Liver (tissue), 9 donors: ENCODE measurements around the gene RFX4. TPM values are rescaled to one million over a fixed set of nuclear protein-coding genes. Genes with fewer than 3 reads are reported as not detected.

Source experiments
- DNase-seq: peaks from one replicate; pipeline ENCODE4 v3.0.0-alpha.2; 2017; ENCODE audit warnings: low spot score
- H3K27ac ChIP-seq, 2 donors: one replicate each; pipeline ENCODE4 v1.7.0; 2013; ENCODE audit warnings: inconsistent platforms in 2 of 2, low read length in 2 of 2, control low read depth in 1 of 2, low read depth in 1 of 2, mild to moderate bottlenecking in 1 of 2
- H3K27me3 ChIP-seq, 4 donors: one replicate each; pipeline versions ENCODE4 v1.6.1 to v1.7.0; 2013; ENCODE audit warnings: low read length in 3 of 4, inconsistent platforms in 1 of 4, mild to moderate bottlenecking in 1 of 4, moderate library complexity in 1 of 4; ENCODE audit not compliant: control insufficient read depth in 4 of 4, insufficient read depth in 4 of 4
- H3K36me3 ChIP-seq, 4 donors: one replicate each; pipeline versions ENCODE4 v1.6.1 to v1.7.0; 2013; ENCODE audit warnings: low read length in 3 of 4, mild to moderate bottlenecking in 3 of 4, low read depth in 1 of 4, moderate library complexity in 1 of 4; ENCODE audit not compliant: control insufficient read depth in 4 of 4, insufficient read depth in 3 of 4
- H3K4me1 ChIP-seq, 4 donors: one replicate each; pipeline versions ENCODE4 v1.6.1 to v1.7.0; 2013; ENCODE audit warnings: low read length in 3 of 4, mild to moderate bottlenecking in 3 of 4, moderate library complexity in 1 of 4; ENCODE audit not compliant: control insufficient read depth in 4 of 4, insufficient read depth in 4 of 4
- H3K4me3 ChIP-seq, 3 donors: one replicate each; pipeline versions ENCODE4 v1.6.1 to v1.7.0; 2013; ENCODE audit warnings: low read length in 3 of 3, control low read depth in 1 of 3, low read depth in 1 of 3, mild to moderate bottlenecking in 1 of 3
- H3K9ac ChIP-seq, 2 donors: one replicate each; pipeline ENCODE4 v1.7.0; 2013; ENCODE audit warnings: low read length in 2 of 2, mild to moderate bottlenecking in 2 of 2, moderate library complexity in 2 of 2, control low read depth in 1 of 2, low read depth in 1 of 2
- H3K9me3 ChIP-seq, 4 donors: one replicate each; pipeline versions ENCODE4 v1.6.1 to v1.7.0; 2013; ENCODE audit warnings: low read length in 3 of 4; ENCODE audit not compliant: control insufficient read depth in 4 of 4
- ATF3 ChIP-seq: IDR thresholded peaks from 2 replicates; pipeline ENCODE4 v1.6.1; 2016; ENCODE audit warnings: antibody characterized with exemption
- EGR1 ChIP-seq, 2 donors: IDR thresholded peaks; 2 replicates each; pipeline ENCODE4 v1.6.1; 2016 to 2018; ENCODE audit warnings: antibody characterized with exemption in 2 of 2, low read depth in 2 of 2
- FOXA1 ChIP-seq: IDR thresholded peaks from 2 replicates; pipeline ENCODE4 v1.6.1; 2016; ENCODE audit warnings: antibody characterized with exemption
- FOXA2 ChIP-seq: IDR thresholded peaks from 2 replicates; pipeline ENCODE4 v1.6.1; 2016; ENCODE audit warnings: antibody characterized with exemption
- GABPA ChIP-seq, 2 donors: IDR thresholded peaks in 1 of 2; conservative IDR thresholded peaks in 1 of 2; 2 replicates each; pipeline ENCODE4 v1.6.1; 2016; ENCODE audit warnings: antibody characterized with exemption in 2 of 2, mild to moderate bottlenecking in 1 of 2, moderate library complexity in 1 of 2
- HNF4A ChIP-seq, 2 donors: conservative IDR thresholded peaks; 2 replicates each; pipeline ENCODE4 v1.6.1; 2016; ENCODE audit warnings: antibody characterized with exemption in 2 of 2, mild to moderate bottlenecking in 2 of 2
- HNF4G ChIP-seq: IDR thresholded peaks from 2 replicates; pipeline ENCODE4 v1.6.1; 2016; ENCODE audit warnings: antibody characterized with exemption
- NR2F2 ChIP-seq: IDR thresholded peaks from 2 replicates; pipeline ENCODE4 v1.6.1; 2016; ENCODE audit warnings: antibody characterized with exemption
- REST ChIP-seq: IDR thresholded peaks from 2 replicates; pipeline ENCODE4 v1.6.1; 2016; ENCODE audit warnings: antibody characterized with exemption, mild to moderate bottlenecking
- RXRA ChIP-seq, 2 donors: IDR thresholded peaks; 2 replicates each; pipeline ENCODE4 v1.6.1; 2017 to 2018; ENCODE audit warnings: antibody characterized with exemption in 2 of 2, mild to moderate bottlenecking in 1 of 2
- SP1 ChIP-seq: IDR thresholded peaks from 2 replicates; pipeline ENCODE4 v1.6.1; 2018; ENCODE audit warnings: antibody characterized with exemption, mild to moderate bottlenecking
- TAF1 ChIP-seq: conservative IDR thresholded peaks from 2 replicates; pipeline ENCODE4 v1.6.1; 2016; ENCODE audit warnings: antibody characterized with exemption, mild to moderate bottlenecking
- YY1 ChIP-seq: IDR thresholded peaks from 2 replicates; pipeline ENCODE4 v1.6.1; 2016; ENCODE audit warnings: antibody characterized with exemption, mild to moderate bottlenecking
- WGBS: extraction: QIAGEN DNeasy Blood & Tissue Kit; methylation state at CpG from one replicate; pipeline ENCODE4 v1.1.7; 2013; 5-methylcytosine and 5-hydroxymethylcytosine counted together
- polyA plus RNA-seq, 2 donors: library from polyadenylated mRNA; stranded (reverse) in 1 of 2; unstranded in 1 of 2; fragments of 200-250 nt in 1 of 2; fragments of >200 nt in 1 of 2; fragmentation: Nextera tagmentation in 1 of 2; extraction: Ambion mirVana in 1 of 2; gene quantifications; one replicate each; pipeline versions ENCODE4 v1.2.1 to v1.2.3, GENCODE V29; 2013 to 2015
- total RNA-seq, 2 donors: library from RNA; depleted of rRNA; stranded (reverse); fragments of >200 nt; gene quantifications; one replicate each; pipeline ENCODE4 v1.2.3, GENCODE V29; 2014
- TF ChIP-seq, protein P1 (sequence below): IDR thresholded peaks from 2 replicates; pipeline ENCODE4 v1.6.1; 2016; ENCODE audit warnings: antibody characterized with exemption
- donor health status: healthy.
- donor health status: healthy.
- donor health status: healthy.
- donor health status: healthy.
- donor health status: healthy.

RFX4 gene
- total and polyA plus RNA-seq, 4 donors = not detected

DNA sequence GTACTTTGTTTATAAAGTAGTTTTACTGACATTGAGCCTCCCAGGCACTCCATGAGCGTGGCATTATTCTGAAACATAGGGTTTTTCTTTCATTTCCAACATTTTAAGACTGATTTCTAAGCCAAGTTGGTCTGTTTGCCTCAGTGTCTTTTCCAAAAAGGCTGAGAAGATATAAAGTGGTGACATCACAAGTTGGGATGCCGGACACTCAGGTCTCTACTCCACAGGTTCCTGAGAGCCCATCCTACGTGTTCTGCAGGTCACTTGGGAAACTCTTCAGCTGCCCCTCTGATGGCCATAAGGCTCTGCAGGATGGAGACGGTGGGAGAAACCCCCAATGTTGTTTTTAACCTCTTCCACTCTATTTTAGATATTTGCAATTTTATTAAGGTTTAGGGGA is 6.0 kb downstream of the RFX4 start:
- H3K36me3 ChIP-seq = no peaks in the 10 kb centered on the region
- 40% methylated on average over 4 of the region's 4 CpGs for WGBS
- DNase-seq = no peak
- H3K9me3 ChIP-seq = no peaks in the 10 kb centered on the region
- no peak overlapping the region for H3K9ac ChIP-seq
- H3K27me3 ChIP-seq = peaks cover 7 to 28% (median 18%) of the 10 kb centered on the region in 4 donors
- H3K27ac ChIP-seq = no peak overlapping the region
- peaks cover 6 to 22% (median 12%) of the 10 kb centered on the region in 4 donors for H3K4me1 ChIP-seq
- TF ChIP-seq ATF3 (no peak), NR2F2 (no peak), SP1 (no peak), HNF4A (conservative IDR thresholded peaks at IDR 0.05) (no peak), FOXA2 (no peak), TAF1 (no peak), EGR1 (IDR thresholded peaks at IDR 0.05; ENCODE audit: low read depth in 2 of 2) (no peak), HNF4G (no peak)
- TF ChIP-seq, protein P1, sequence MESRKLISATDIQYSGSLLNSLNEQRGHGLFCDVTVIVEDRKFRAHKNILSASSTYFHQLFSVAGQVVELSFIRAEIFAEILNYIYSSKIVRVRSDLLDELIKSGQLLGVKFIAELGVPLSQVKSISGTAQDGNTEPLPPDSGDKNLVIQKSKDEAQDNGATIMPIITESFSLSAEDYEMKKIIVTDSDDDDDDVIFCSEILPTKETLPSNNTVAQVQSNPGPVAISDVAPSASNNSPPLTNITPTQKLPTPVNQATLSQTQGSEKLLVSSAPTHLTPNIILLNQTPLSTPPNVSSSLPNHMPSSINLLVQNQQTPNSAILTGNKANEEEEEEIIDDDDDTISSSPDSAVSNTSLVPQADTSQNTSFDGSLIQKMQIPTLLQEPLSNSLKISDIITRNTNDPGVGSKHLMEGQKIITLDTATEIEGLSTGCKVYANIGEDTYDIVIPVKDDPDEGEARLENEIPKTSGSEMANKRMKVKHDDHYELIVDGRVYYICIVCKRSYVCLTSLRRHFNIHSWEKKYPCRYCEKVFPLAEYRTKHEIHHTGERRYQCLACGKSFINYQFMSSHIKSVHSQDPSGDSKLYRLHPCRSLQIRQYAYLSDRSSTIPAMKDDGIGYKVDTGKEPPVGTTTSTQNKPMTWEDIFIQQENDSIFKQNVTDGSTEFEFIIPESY = no peak
- no peak overlapping the region for H3K4me3 ChIP-seq

GRCh38 chr12:106590601-106591000 is 7.8 kb downstream of the RFX4 start:
- H3K4me3 ChIP-seq = no peak overlapping the region
- peaks cover 3 to 15% (median 6%) of the 10 kb centered on the region in 4 donors for H3K4me1 ChIP-seq
- no peak for TF ChIP-seq EGR1 (IDR thresholded peaks at IDR 0.05; ENCODE audit: low read depth in 2 of 2)
- no peak for TF ChIP-seq ATF3
- TF ChIP-seq GABPA (IDR thresholded peaks at IDR 0.05 in 1 of 2, conservative IDR thresholded peaks at IDR 0.05 in 1 of 2) = no peak
- no peak for TF ChIP-seq HNF4G
- TF ChIP-seq REST = no peak
- TF ChIP-seq YY1 = no peak
- no peak for TF ChIP-seq FOXA2
- TF ChIP-seq FOXA1 = no peak
- no peak for TF ChIP-seq RXRA (IDR thresholded peaks at IDR 0.05)
- no peak for TF ChIP-seq NR2F2
- TF ChIP-seq, protein P1 = no peak
- H3K9me3 ChIP-seq = no peaks in the 10 kb centered on the region
- no peak overlapping the region for H3K27ac ChIP-seq
- 47% methylated on average over 2 of the region's 2 CpGs for WGBS
- no peak for DNase-seq
- no peak overlapping the region for H3K9ac ChIP-seq
- H3K36me3 ChIP-seq = no peaks in the 10 kb centered on the region
- H3K27me3 ChIP-seq = peaks cover 3 to 21% (median 16%) of the 10 kb centered on the region in 4 donors
